ENCODE results near the gene NHERF2. TPM values are rescaled to one million over a fixed set of nuclear protein-coding genes. Genes with fewer than 3 reads are reported as not detected.

The NHERF2 gene
- total and polyA plus RNA-seq, 2 of the 4 experiments (the other 2 are of a cell fraction): 18.6 to 77.8 TPM

DNA sequence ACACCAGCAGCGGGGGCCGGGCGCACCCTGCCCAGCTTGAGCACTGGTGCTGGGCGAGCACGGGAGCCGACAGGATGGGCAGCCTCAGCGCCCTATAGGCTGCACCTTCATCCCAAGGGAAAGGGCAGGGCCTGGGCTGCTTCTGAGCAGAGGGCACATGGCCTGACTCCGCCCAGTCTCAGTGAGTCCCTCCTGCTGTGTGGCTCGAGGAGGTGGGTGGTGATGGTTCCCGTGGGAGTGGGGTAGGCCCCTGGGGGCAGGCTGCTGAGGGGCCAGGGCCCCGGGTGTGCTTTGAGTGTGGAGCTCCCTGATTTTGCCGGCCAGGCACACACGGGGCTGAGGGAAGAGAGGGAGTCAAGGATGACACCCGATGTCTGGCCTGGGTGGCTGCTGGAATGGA lies 59.0 kb downstream of the NHERF2 start:
- Histone ChIP-seq H3K9me1 (ENCODE audit: insufficient read depth, low read length) (no peaks in the 10 kb centered on the region), H3K56ac (ENCODE audit: extremely low read depth, insufficient read depth, low read length) (no peak overlapping the region), H2AK5ac (ENCODE audit: low read depth, low read length) (no peak overlapping the region), H3K9ac (ENCODE audit: low read depth, low read length) (no peak overlapping the region), H3K27me3 (ENCODE audit: control insufficient read depth, insufficient read depth, low read length) (no peaks in the 10 kb centered on the region), H3K23ac (ENCODE audit: low read depth, low read length) (no peak overlapping the region), H3K4ac (ENCODE audit: low read depth, low read length) (no peak overlapping the region), H3K79me1 (ENCODE audit: low read depth in 1 of 2, low read length in 2 of 2) (peaks cover 0 to 3% of the 10 kb centered on the region in 2 experiments; a peak in 1 of 4 replicates), H2AK9ac (replicated peaks; ENCODE audit: low read depth, low read length, poor library complexity) (no peak overlapping the region), H3K4me1 (ENCODE audit: control insufficient read depth, insufficient read depth, low read length) (peaks cover 3% of the 10 kb centered on the region; the same call in 1 of the 2 replicates), H4K5ac (ENCODE audit: low read depth, low read length) (no peak overlapping the region), H3K18ac (ENCODE audit: low read depth, low read length) (no peak overlapping the region), H2AFZ (replicated peaks; ENCODE audit: low read length, poor library complexity) (peak overlapping the region; percentile 56), H3K27ac (ENCODE audit: insufficient read depth, low read length) (no peak overlapping the region), H3K14ac (replicated peaks; ENCODE audit: low read depth, low read length) (no peak overlapping the region), H4K20me1 (ENCODE audit: insufficient read depth, low read length) (peaks cover 25% of the 10 kb centered on the region), H2BK120ac (ENCODE audit: low read depth, low read length) (no peak overlapping the region), H2BK15ac (ENCODE audit: low read depth, low read length) (no peak overlapping the region), H3K36me3 (ENCODE audit: control insufficient read depth, insufficient read depth, low read length) (peaks cover 87% of the 10 kb centered on the region), H4K91ac (ENCODE audit: insufficient read depth, low read depth, low read length) (no peak overlapping the region), H4K8ac (ENCODE audit: low read depth in 2 of 2, low read length in 2 of 2) (no peak overlapping the region), H3K4me3 (ENCODE audit: insufficient read depth, low read depth, low read length) (no peak overlapping the region), H3K9me3 (ENCODE audit: control insufficient read depth, insufficient read depth, low read length) (no peaks in the 10 kb centered on the region), H2BK20ac (ENCODE audit: low read depth, low read length) (no peak overlapping the region), H2BK5ac (ENCODE audit: low read depth, low read length, poor library complexity, severe bottlenecking) (no peak overlapping the region), H3K4me2 (ENCODE audit: low read depth, low read length) (no peak overlapping the region)
- POLR2A ChIA-PET (ENCODE audit: unreplicated experiment): no interaction called here
- CTCF ChIA-PET: no interaction called here
- no TSS peak for BruUV-seq (replicated peaks)
- intact Hi-C loops (cut with micrococcal nuclease): no loop called here
- TF ChIP-seq MXI1 (IDR thresholded peaks at IDR 0.05; ENCODE audit: borderline replicate concordance, low read depth, low read length): no peak
- TF ChIP-seq RCOR1 (IDR thresholded peaks at IDR 0.05; ENCODE audit: insufficient replicate concordance, low read length): no peak
- no peak for TF ChIP-seq SMC3 (IDR thresholded peaks at IDR 0.05; ENCODE audit: low read depth, low read length)
- TF ChIP-seq MAFK (IDR thresholded peaks at IDR 0.05; ENCODE audit: low read depth, low read length): no peak
- no peak for TF ChIP-seq CHD1 (IDR thresholded peaks at IDR 0.05; ENCODE audit: low read depth, low read length)
- TF ChIP-seq, protein P1, sequence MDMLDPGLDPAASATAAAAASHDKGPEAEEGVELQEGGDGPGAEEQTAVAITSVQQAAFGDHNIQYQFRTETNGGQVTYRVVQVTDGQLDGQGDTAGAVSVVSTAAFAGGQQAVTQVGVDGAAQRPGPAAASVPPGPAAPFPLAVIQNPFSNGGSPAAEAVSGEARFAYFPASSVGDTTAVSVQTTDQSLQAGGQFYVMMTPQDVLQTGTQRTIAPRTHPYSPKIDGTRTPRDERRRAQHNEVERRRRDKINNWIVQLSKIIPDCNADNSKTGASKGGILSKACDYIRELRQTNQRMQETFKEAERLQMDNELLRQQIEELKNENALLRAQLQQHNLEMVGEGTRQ (IDR thresholded peaks at IDR 0.05; ENCODE audit: low read depth, low read length): no peak
- TF ChIP-seq NFE2L2 (IDR thresholded peaks at IDR 0.05; ENCODE audit: low read depth, low read length): no peak
- TF ChIP-seq BHLHE40 (IDR thresholded peaks at IDR 0.05; ENCODE audit: low read depth, low read length): no peak
- TF ChIP-seq RFX5 (IDR thresholded peaks at IDR 0.05; ENCODE audit: low read depth, low read length): no peak
- TF ChIP-seq FOS (IDR thresholded peaks at IDR 0.05; ENCODE audit: low read depth, low read length): no peak
- TF ChIP-seq POLR2A (IDR thresholded peaks at IDR 0.05; ENCODE audit: low read depth, low read length): no peak
- TF ChIP-seq RAD21 (IDR thresholded peaks at IDR 0.05; ENCODE audit: low read length): no peak
- TF ChIP-seq MAZ (IDR thresholded peaks at IDR 0.05; ENCODE audit: borderline replicate concordance, low read depth, low read length): no peak
- TF ChIP-seq, protein P2, sequence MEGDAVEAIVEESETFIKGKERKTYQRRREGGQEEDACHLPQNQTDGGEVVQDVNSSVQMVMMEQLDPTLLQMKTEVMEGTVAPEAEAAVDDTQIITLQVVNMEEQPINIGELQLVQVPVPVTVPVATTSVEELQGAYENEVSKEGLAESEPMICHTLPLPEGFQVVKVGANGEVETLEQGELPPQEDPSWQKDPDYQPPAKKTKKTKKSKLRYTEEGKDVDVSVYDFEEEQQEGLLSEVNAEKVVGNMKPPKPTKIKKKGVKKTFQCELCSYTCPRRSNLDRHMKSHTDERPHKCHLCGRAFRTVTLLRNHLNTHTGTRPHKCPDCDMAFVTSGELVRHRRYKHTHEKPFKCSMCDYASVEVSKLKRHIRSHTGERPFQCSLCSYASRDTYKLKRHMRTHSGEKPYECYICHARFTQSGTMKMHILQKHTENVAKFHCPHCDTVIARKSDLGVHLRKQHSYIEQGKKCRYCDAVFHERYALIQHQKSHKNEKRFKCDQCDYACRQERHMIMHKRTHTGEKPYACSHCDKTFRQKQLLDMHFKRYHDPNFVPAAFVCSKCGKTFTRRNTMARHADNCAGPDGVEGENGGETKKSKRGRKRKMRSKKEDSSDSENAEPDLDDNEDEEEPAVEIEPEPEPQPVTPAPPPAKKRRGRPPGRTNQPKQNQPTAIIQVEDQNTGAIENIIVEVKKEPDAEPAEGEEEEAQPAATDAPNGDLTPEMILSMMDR (conservative IDR thresholded peaks at IDR 0.05; ENCODE audit: low read depth, low read length): no peak
- no peak for TF ChIP-seq CEBPB (IDR thresholded peaks at IDR 0.05; ENCODE audit: low read depth, low read length)
- TF ChIP-seq, protein P3, sequence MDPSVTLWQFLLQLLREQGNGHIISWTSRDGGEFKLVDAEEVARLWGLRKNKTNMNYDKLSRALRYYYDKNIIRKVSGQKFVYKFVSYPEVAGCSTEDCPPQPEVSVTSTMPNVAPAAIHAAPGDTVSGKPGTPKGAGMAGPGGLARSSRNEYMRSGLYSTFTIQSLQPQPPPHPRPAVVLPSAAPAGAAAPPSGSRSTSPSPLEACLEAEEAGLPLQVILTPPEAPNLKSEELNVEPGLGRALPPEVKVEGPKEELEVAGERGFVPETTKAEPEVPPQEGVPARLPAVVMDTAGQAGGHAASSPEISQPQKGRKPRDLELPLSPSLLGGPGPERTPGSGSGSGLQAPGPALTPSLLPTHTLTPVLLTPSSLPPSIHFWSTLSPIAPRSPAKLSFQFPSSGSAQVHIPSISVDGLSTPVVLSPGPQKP (IDR thresholded peaks at IDR 0.05; ENCODE audit: borderline replicate concordance, low read depth, low read length): no peak
- WGBS, 2 experiments (ENCODE audit: extremely low coverage in 2 of 2, insufficient read length in 1 of 2): 100% methylated on average over 1 of the region's 14 CpGs; no CpG with 5 or more reads in 1 of the 2 experiments
- ATAC-seq (ENCODE audit: low read depth) (peak; percentile 12; the same call in 1 of the 2 replicates), DNase-seq (no peak)
- dilution Hi-C loops (cut with HindIII; ENCODE audit: low sequenced_read_pairs, unreplicated experiment): no loop called here
- in situ Hi-C loops (cut with MboI; ENCODE audit: low sequenced_read_pairs): no loop called here
